Dermis blood vessel endothelial cell (primary cell): ENCODE results near the gene ZCCHC7. TPM values are rescaled to one million over a fixed set of nuclear protein-coding genes. Genes with fewer than 3 reads are reported as not detected.
"Not testable (repeated sequence)": the region's sequence is repeated elsewhere in the genome, so short reads cannot be mapped to it uniquely, and the experiment has no call there.

Source experiments
- DNase-seq: peaks from one replicate; pipeline ENCODE4 v3.0.0; 2010
- total RNA-seq: library from RNA; depleted of rRNA; stranded (reverse); fragments of >200 nt; gene quantifications from 2 replicates; pipeline ENCODE4 v1.2.3, GENCODE V29; 2014

Gene ZCCHC7
- total RNA-seq, 1 donor from 2014 or later = 17.9 TPM

- no peak for DNase-seq
These were observed 177.2 kb downstream of the ZCCHC7 start for GRCh38 chr9:37297592-37297991.

GRCh38 chr9:37300620-37301019 lies 180.2 kb downstream of the ZCCHC7 start:
- peak; percentile 31 for DNase-seq

GRCh38 chr9:37301042-37301853 lies 180.9 kb downstream of the ZCCHC7 start:
- DNase-seq = no peak

GRCh38 chr9:37301854-37302172 lies 181.4 kb downstream of the ZCCHC7 start:
- no peak for DNase-seq

- DNase-seq = peak; percentile 46
These were observed 181.9 kb downstream of the ZCCHC7 start for GRCh38 chr9:37302277-37302676.

GRCh38 chr9:37303272-37303671 lies 182.9 kb downstream of the ZCCHC7 start:
- not testable (repeated sequence) for DNase-seq

- peak; percentile 26 for DNase-seq
These were observed 188.8 kb downstream of the ZCCHC7 start for GRCh38 chr9:37309136-37309535.

- DNase-seq = no peak
These were observed 191.7 kb downstream of the ZCCHC7 start for GRCh38 chr9:37311938-37312708.

GRCh38 chr9:37324261-37324683 lies 203.9 kb downstream of the ZCCHC7 start:
- DNase-seq = no peak

GRCh38 chr9:37324691-37325490 lies 204.5 kb downstream of the ZCCHC7 start:
- no peak for DNase-seq

- no peak for DNase-seq
These were observed 205.4 kb downstream of the ZCCHC7 start for GRCh38 chr9:37325778-37326177.

GRCh38 chr9:37327553-37327952 lies 207.2 kb downstream of the ZCCHC7 start:
- no peak for DNase-seq

- DNase-seq = no peak
These were observed 208.3 kb downstream of the ZCCHC7 start for GRCh38 chr9:37328556-37329227.

- DNase-seq = peak; percentile 53
These were observed 209.2 kb downstream of the ZCCHC7 start for GRCh38 chr9:37329576-37329975.

- no peak for DNase-seq
These were observed 211.5 kb downstream of the ZCCHC7 start for GRCh38 chr9:37331871-37332270.

GRCh38 chr9:37332578-37332977 lies 212.2 kb downstream of the ZCCHC7 start:
- no peak for DNase-seq

GRCh38 chr9:37333288-37333687 lies 212.9 kb downstream of the ZCCHC7 start:
- DNase-seq = no peak

GRCh38 chr9:37335238-37335637 lies 214.9 kb downstream of the ZCCHC7 start:
- no peak for DNase-seq

- no peak for DNase-seq
These were observed 215.8 kb downstream of the ZCCHC7 start for GRCh38 chr9:37336150-37336549.

GRCh38 chr9:37337301-37337890 lies 217.0 kb downstream of the ZCCHC7 start:
- no peak for DNase-seq

GRCh38 chr9:37338218-37338617 lies 217.8 kb downstream of the ZCCHC7 start:
- DNase-seq = no peak

- DNase-seq = no peak
These were observed 219.5 kb downstream of the ZCCHC7 start for GRCh38 chr9:37339923-37340322.
